Suppressor macrophage (primary cell): ENCODE data around the gene INPP5B.
"Not testable (repeated sequence)": the region's sequence is repeated elsewhere in the genome, so short reads cannot be mapped to it uniquely, and the experiment has no call there.

Experiments used
- DNase-seq, 4 experiments: peaks; one replicate each; pipeline ENCODE4 v3.0.0-alpha.2; 2020 to 2022

Gene INPP5B

GRCh38 chr1:37947364-37947763 lies 511 bp upstream of the INPP5B start:
- DNase-seq: peak in 1 of 4 experiments; percentile 17

- peak; percentile 49 to 73 (median 60) for DNase-seq
Measured at GRCh38 chr1:37945743-37946702, 830 bp downstream of the INPP5B start.

GRCh38 chr1:37945251-37945650 lies 1.6 kb downstream of the INPP5B start:
- DNase-seq: no peak

GRCh38 chr1:37944816-37945215 lies 2.0 kb downstream of the INPP5B start:
- no peak for DNase-seq

- DNase-seq: no peak
Measured at GRCh38 chr1:37944086-37944763, 2.6 kb downstream of the INPP5B start.

GRCh38 chr1:37940299-37940947 lies 6.4 kb downstream of the INPP5B start:
- DNase-seq: peak in 2 of 4 experiments; percentile 11 to 15

- not testable (repeated sequence) for DNase-seq
Measured at GRCh38 chr1:37936760-37937159, 10.1 kb downstream of the INPP5B start.

- DNase-seq: no peak
Measured at GRCh38 chr1:37932759-37933158, 14.1 kb downstream of the INPP5B start.

- DNase-seq: peak; percentile 96 to 98 (median 96)
Measured at GRCh38 chr1:37931361-37932158, 15.3 kb downstream of the INPP5B start.

GRCh38 chr1:37931102-37931360 lies 15.8 kb downstream of the INPP5B start:
- DNase-seq: no peak

- peak in 1 of 4 experiments; percentile 24 for DNase-seq
Measured at GRCh38 chr1:37930246-37931101, 16.4 kb downstream of the INPP5B start.

- peak in 1 of 4 experiments; percentile 13 for DNase-seq
Measured at GRCh38 chr1:37926038-37926924, 20.6 kb downstream of the INPP5B start.

GRCh38 chr1:37925316-37925715 lies 21.5 kb downstream of the INPP5B start:
- DNase-seq: no peak

- no peak for DNase-seq
Measured at GRCh38 chr1:37923551-37923889, 23.3 kb downstream of the INPP5B start.

GRCh38 chr1:37922767-37923550 lies 23.9 kb downstream of the INPP5B start:
- peak; percentile 65 to 78 (median 78) for DNase-seq

GRCh38 chr1:37919277-37919676 lies 27.6 kb downstream of the INPP5B start:
- peak in 1 of 4 experiments; percentile 17 for DNase-seq

- DNase-seq: no peak
Measured at GRCh38 chr1:37915476-37916093, 31.3 kb downstream of the INPP5B start.

- DNase-seq: no peak
Measured at GRCh38 chr1:37914719-37915475, 32.0 kb downstream of the INPP5B start.
